Right lobe of liver (tissue), 6 donors: Measurements from ENCODE around the gene ATP1B3. TPM values are rescaled to one million over a fixed set of nuclear protein-coding genes. Genes with fewer than 3 reads are reported as not detected.

Experiments used
- ATAC-seq, 4 donors: fragments of 200-7000 bp; cut with Tn5 transposase; one replicate each; pipeline ENCODE4 v1.9.1; 2020; ENCODE audit warnings: mild to moderate bottlenecking in 4 of 4, moderate library complexity in 4 of 4
- DNase-seq, 3 donors: peaks; one replicate each; pipeline ENCODE4 v3.0.0-alpha.2; 2020
- H3K27ac ChIP-seq, 3 donors: fragments of 200-600 bp; one replicate each; pipeline ENCODE4 v1.8.0; 2022
- H3K27me3 ChIP-seq, 2 donors: fragments of 200-600 bp; one replicate each; pipeline ENCODE4 v1.8.0; 2022
- H3K36me3 ChIP-seq, 4 donors: fragments of 200-600 bp; sonication (generic) in 1 of 4; one replicate each; pipeline versions ENCODE4 v1.5.1 to v1.8.0; 2017 to 2022; ENCODE audit warnings: control low read depth in 1 of 4
- H3K4me1 ChIP-seq, 4 donors: fragments of 200-600 bp; sonication (generic) in 1 of 4; one replicate each; pipeline versions ENCODE4 v1.5.1 to v1.8.0; 2017 to 2022; ENCODE audit warnings: control low read depth in 1 of 4
- H3K4me3 ChIP-seq, 3 donors: fragments of 200-600 bp; one replicate each; pipeline ENCODE4 v1.8.0; 2022
- H3K9me3 ChIP-seq, 4 donors: fragments of 200-600 bp; sonication (generic) in 1 of 4; one replicate each; pipeline versions ENCODE4 v1.5.1 to v1.8.0; 2017 to 2022; ENCODE audit warnings: control low read depth in 1 of 4
- CTCF ChIP-seq, 4 donors: fragments of 200-600 bp in 3 of 4; fragments of 450-650 bp in 1 of 4; IDR thresholded peaks; one replicate each; pipeline versions ENCODE4 v1.5.1 to v1.8.0; 2016 to 2022; ENCODE audit warnings: antibody characterized with exemption in 4 of 4, mild to moderate bottlenecking in 2 of 4
- POLR2A ChIP-seq: fragments of 450-650 bp; IDR thresholded peaks from one replicate; pipeline ENCODE4 v1.6.1; 2017; ENCODE audit warnings: antibody characterized with exemption, mild to moderate bottlenecking
- WGBS: methylation state at CpG from one replicate; pipeline ENCODE4 v1.1.6; 2018; ENCODE audit warnings: low coverage, low lambda C conversion rate; ENCODE audit not compliant: insufficient coverage; ENCODE audit errors: missing lambda C conversion rate; 5-methylcytosine and 5-hydroxymethylcytosine counted together
- intact Hi-C, 2 donors: fragments of 100-400 bp; cut with DNase I; formaldehyde crosslinking; loops; one replicate each; pipeline versions ENCODE4 v1.11.2 to v1.14.1; 2022
- total RNA-seq, 6 experiments: library from RNA; depleted of rRNA in 2 of 6; stranded (reverse); fragments of >200 nt in 2 of 6; fragmentation: NEBNext Ultra II Directional in 3 of 6; extraction: Animal tissue kit (Norgen Biotek cat#: 25700) in 3 of 6; gene quantifications; one replicate each; pipeline versions ENCODE4 v1.1.0 to v1.2.4, GENCODE V29; 2016 to 2023
- donor health status: DM: no; HTN: yes; CAD: no.
- donor health status: DM: no; HTN: no; CAD: no.
- donor health status: DM: no; HTN: no; CAD: no.
- donor health status: DM: no; HTN: yes; CAD: no.
- donor health status: DM: no; HTN: yes; CAD: no.

The ATP1B3 gene
- total RNA-seq, 6 experiments from 2014 or later, result 6.6 to 19.4 (median 9.3) TPM

GRCh38 chr3:141955175-141955574 is 78.7 kb downstream of the ATP1B3 start:
- no peak overlapping the region for H3K4me3 ChIP-seq
- 73% methylated on average over 6 of the region's 6 CpGs for WGBS
- no peaks in the 10 kb centered on the region for H3K4me1 ChIP-seq
- H3K9me3 ChIP-seq, result no peaks in the 10 kb centered on the region
- peaks cover 0 to 13% (median 0%) of the 10 kb centered on the region in 4 donors for H3K36me3 ChIP-seq
- DNase-seq (no peak), ATAC-seq (no peak)
- H3K27me3 ChIP-seq, result no peaks in the 10 kb centered on the region
- H3K27ac ChIP-seq, result no peak overlapping the region
- TF ChIP-seq POLR2A (no peak), CTCF (IDR thresholded peaks at IDR 0.05) (no peak)
- intact Hi-C loops, result no loop called here

DNA sequence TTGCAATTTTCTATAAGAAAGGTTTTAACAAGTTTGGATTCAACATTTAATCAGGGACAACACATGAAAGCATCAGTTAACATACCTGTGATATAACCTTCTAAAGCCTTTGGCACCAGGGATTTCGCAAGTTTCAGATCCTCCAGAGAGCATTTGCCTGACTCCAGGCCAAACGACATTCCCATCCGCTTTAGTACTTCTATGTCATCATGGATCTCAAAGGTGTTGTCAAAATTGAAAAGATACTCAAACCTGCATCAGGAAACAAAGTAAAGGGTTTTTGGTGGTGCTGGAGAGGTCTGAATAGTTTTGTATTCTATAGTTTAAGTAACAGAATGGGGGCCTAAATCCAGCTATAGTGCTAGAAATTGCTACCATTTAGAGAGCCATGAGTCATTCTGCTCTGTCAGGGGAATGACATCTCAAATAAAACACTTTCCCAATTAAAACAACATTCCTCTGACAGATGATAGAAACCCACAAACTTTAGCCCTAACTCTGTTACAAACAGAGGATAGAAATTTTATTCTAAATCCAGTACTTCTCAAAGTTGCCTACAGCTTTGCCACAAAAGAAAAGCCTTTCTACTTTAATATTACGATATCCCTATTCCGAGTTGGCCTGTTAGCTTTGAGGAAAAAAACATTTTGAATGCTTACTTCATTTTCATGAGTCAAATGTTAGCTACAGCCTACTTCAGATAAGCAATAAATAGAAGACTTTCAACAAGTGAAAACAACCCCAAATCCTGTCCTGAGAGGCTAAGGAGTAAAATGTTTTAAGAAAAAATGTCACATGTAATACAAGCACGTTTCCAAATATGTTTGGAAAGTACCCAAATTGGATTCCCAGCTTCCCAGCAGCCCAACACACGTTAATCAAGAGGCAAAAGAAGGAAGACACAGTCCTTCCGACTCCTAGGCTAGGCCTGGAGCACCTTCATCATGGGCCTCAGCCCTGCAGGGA is 83.4 kb downstream of the ATP1B3 start:
- Histone ChIP-seq H3K9me3 (no peaks in the 10 kb centered on the region), H3K36me3 (peaks cover 0 to 5% (median 0%) of the 10 kb centered on the region in 4 donors), H3K4me1 (no peaks in the 10 kb centered on the region), H3K27ac (no peak overlapping the region), H3K27me3 (no peaks in the 10 kb centered on the region), H3K4me3 (no peak overlapping the region)
- ATAC-seq (peak in 1 of 4 donors; percentile 38), DNase-seq (no peak)
- 77% methylated on average over 8 of the region's 8 CpGs for WGBS
- TF ChIP-seq POLR2A (no peak), CTCF (IDR thresholded peaks at IDR 0.05) (no peak)
- intact Hi-C loops, result no loop called here

DNA sequence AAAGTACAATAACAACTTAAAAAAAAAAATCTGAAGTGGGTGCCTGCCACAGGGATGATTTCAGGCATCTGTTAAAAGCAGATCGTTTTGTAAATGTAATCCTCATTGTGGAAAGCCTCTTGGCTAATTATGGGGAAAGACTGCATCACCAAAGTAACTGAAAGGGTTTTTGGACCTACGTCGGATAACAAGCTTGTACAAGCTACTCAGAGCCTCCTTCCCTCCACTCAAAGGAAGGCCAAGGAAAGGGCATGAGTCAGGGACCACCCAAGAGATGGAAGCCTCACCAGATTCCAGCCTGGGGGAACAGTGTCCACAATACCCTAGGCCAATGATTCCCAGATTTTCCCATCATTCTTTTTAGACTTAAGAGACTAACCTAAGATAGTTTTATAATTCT is 84.3 kb downstream of the ATP1B3 start:
- ATAC-seq, result no peak
- no peak overlapping the region for H3K27ac ChIP-seq
- no peak for DNase-seq
- no peaks in the 10 kb centered on the region for H3K9me3 ChIP-seq
- intact Hi-C loops, result no loop called here
- TF ChIP-seq CTCF (IDR thresholded peaks at IDR 0.05), result no peak
- TF ChIP-seq POLR2A, result no peak
- peaks cover 0 to 5% (median 0%) of the 10 kb centered on the region in 4 donors for H3K36me3 ChIP-seq
- H3K27me3 ChIP-seq, result no peaks in the 10 kb centered on the region
- H3K4me3 ChIP-seq, result no peak overlapping the region
- 74% methylated on average over 3 of the region's 3 CpGs for WGBS
- no peaks in the 10 kb centered on the region for H3K4me1 ChIP-seq

DNA sequence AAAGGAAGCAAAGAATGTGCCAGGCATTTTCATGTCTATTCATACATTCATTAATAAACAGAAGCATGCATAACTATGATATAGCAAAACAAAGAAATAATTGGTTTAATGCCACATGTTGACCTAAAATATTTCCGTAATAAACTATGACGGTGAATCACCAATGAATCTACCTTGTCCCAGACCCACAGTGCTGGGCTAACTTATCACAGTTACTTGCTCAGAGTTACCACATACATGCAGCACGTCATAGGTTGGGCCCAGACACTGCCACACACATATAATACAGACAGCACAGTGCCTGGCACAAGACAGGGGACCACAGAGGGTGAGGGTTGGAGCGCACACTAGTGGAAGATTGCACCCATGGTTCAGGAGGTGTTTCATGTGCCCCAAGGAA is 86.9 kb downstream of the ATP1B3 start:
- intact Hi-C loops, result no loop called here
- 84% methylated on average over 3 of the region's 4 CpGs for WGBS
- ATAC-seq, result no peak
- Histone ChIP-seq H3K27me3 (no peaks in the 10 kb centered on the region), H3K27ac (no peak overlapping the region), H3K36me3 (peaks cover 0 to 5% (median 0%) of the 10 kb centered on the region in 4 donors), H3K4me3 (no peak overlapping the region), H3K4me1 (no peaks in the 10 kb centered on the region), H3K9me3 (no peaks in the 10 kb centered on the region)
- no peak for TF ChIP-seq CTCF (IDR thresholded peaks at IDR 0.05)
- TF ChIP-seq POLR2A, result no peak
- no peak for DNase-seq
